Small intestine (tissue), 7 donors: ENCODE measurements around the gene FCN1. TPM values are rescaled to one million over a fixed set of nuclear protein-coding genes. Genes with fewer than 3 reads are reported as not detected.

ENCODE experiments used
- DNase-seq, 2 donors: peaks; one replicate each; pipeline versions ENCODE4 v3.0.0 to v3.0.0-alpha.2; 2013
- FAIRE-seq: peaks from 2 replicates; lab custom pipeline; 2012; peaks lifted over from hg19 to GRCh38; lab: Jason Lieb, UNC
- H3K27ac ChIP-seq, 3 donors: one replicate each; pipeline ENCODE4 v1.5.1; 2013; ENCODE audit warnings: low read length in 2 of 3, mild to moderate bottlenecking in 2 of 3, control low read depth in 1 of 3, inconsistent platforms in 1 of 3, low read depth in 1 of 3, moderate library complexity in 1 of 3
- H3K27me3 ChIP-seq, 3 donors: one replicate each; pipeline ENCODE4 v1.6.1; 2013; ENCODE audit warnings: low read length in 3 of 3, inconsistent platforms in 1 of 3; ENCODE audit not compliant: control insufficient read depth in 3 of 3, insufficient read depth in 3 of 3
- H3K36me3 ChIP-seq, 3 donors: one replicate each; pipeline ENCODE4 v1.6.1; 2013; ENCODE audit warnings: low read length in 3 of 3, inconsistent platforms in 1 of 3, low read depth in 1 of 3, mild to moderate bottlenecking in 1 of 3, moderate library complexity in 1 of 3; ENCODE audit not compliant: control insufficient read depth in 3 of 3, insufficient read depth in 2 of 3
- H3K4me1 ChIP-seq, 3 donors: one replicate each; pipeline ENCODE4 v1.6.1; 2013; ENCODE audit warnings: low read length in 2 of 3, inconsistent platforms in 1 of 3, low read depth in 1 of 3, mild to moderate bottlenecking in 1 of 3, moderate library complexity in 1 of 3; ENCODE audit not compliant: control insufficient read depth in 3 of 3, insufficient read depth in 2 of 3
- H3K4me3 ChIP-seq, 3 donors: one replicate each; pipeline ENCODE4 v1.5.1; 2013; ENCODE audit warnings: low read length in 3 of 3, control low read depth in 1 of 3, inconsistent platforms in 1 of 3, low read depth in 1 of 3, mild to moderate bottlenecking in 1 of 3, moderate library complexity in 1 of 3
- H3K9me3 ChIP-seq, 2 donors: one replicate each; pipeline ENCODE4 v1.6.1; 2013; ENCODE audit warnings: low read depth in 1 of 2, low read length in 1 of 2; ENCODE audit not compliant: control insufficient read depth in 2 of 2, insufficient read depth in 1 of 2
- WGBS, 3 donors: extraction: QIAGEN DNeasy Blood & Tissue Kit; methylation state at CpG; one replicate each; pipeline ENCODE4 v1.1.7; 2013; 5-methylcytosine and 5-hydroxymethylcytosine counted together
- polyA plus RNA-seq, 4 donors: library from polyadenylated mRNA; stranded (reverse) in 3 of 4; unstranded in 1 of 4; fragments of 200-250 nt in 3 of 4; fragments of 120-200 nt in 1 of 4; gene quantifications; one replicate each; pipeline versions ENCODE4 v1.2.1 to v1.2.3, GENCODE V29; 2013
- donor health status: healthy with polysubstance abuse.
- donor health status: control.
- donor health status: control.
- donor health status: Bipolar disorder and iron deficiency.
- donor health status: healthy.

The FCN1 gene
- polyA plus RNA-seq, 4 donors, result 0.94 to 1.1 TPM; not detected in 2

DNA sequence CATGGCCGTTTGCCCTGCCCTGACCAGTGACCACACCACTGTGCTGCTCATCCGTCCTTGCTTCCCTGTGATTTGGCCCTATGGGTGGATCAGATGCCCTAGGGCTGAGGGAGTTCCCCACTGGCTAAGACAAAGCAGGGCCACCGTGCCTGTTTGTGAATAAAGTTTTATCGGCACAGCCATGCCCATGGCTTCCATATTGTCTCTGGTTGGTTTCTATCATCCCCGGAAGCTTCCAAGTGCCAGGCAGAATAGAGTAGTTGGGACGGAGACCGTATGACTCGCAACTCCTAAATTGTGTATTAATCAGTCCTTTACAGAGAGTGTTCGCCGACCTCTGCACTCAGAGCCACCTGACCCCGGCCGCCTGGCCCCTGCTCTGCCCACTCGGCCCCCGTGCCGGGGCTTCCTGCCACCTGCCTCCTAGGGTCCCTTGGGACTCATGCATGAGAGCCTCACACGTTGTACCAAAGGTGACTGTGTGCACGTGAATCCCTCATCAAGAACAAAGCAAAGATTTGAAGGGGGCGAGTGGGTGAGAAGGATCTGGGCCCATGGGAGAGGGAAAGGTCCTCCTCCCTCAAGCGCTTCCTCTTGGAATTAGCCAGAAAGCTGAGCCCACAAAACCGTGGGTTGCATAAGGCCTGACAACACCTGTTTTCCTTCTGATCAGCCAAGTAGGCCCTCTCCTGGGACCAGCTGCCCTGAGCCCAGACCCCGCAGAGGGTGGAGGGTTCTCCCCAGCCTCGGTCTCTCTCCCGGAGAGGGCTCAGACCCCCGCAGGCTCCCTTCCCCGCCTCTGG lies 48.8 kb downstream of the FCN1 start:
- WGBS, 3 donors, result 82 to 83% (median 82%) methylated on average over 25 of the region's 25 CpGs
- no peaks in the 10 kb centered on the region for H3K36me3 ChIP-seq
- no peak for FAIRE-seq
- H3K9me3 ChIP-seq, result no peaks in the 10 kb centered on the region
- no peaks in the 10 kb centered on the region for H3K27me3 ChIP-seq
- H3K4me1 ChIP-seq, result no peaks in the 10 kb centered on the region
- DNase-seq, result no peak
- no peak overlapping the region for H3K27ac ChIP-seq
- H3K4me3 ChIP-seq, result no peak overlapping the region

GRCh38 chr9:134867917-134868750 lies 49.6 kb downstream of the FCN1 start:
- Histone ChIP-seq H3K27me3 (no peaks in the 10 kb centered on the region), H3K9me3 (no peaks in the 10 kb centered on the region), H3K4me3 (no peak overlapping the region), H3K27ac (no peak overlapping the region), H3K36me3 (no peaks in the 10 kb centered on the region), H3K4me1 (no peaks in the 10 kb centered on the region)
- no peak for FAIRE-seq
- 86 to 92% (median 87%) methylated on average over 22 of the region's 22 CpGs for WGBS, 3 donors
- DNase-seq, result no peak

GRCh38 chr9:134864821-134865190 lies 52.9 kb downstream of the FCN1 start:
- DNase-seq, result no peak
- Histone ChIP-seq H3K27me3 (no peaks in the 10 kb centered on the region), H3K4me3 (no peak overlapping the region), H3K9me3 (no peaks in the 10 kb centered on the region), H3K4me1 (no peaks in the 10 kb centered on the region), H3K27ac (no peak overlapping the region), H3K36me3 (no peaks in the 10 kb centered on the region)
- FAIRE-seq, result no peak
- 90 to 91% (median 90%) methylated on average over 13 of the region's 13 CpGs for WGBS, 3 donors

- Histone ChIP-seq H3K4me1 (no peaks in the 10 kb centered on the region), H3K27me3 (no peaks in the 10 kb centered on the region), H3K4me3 (no peak overlapping the region), H3K9me3 (no peaks in the 10 kb centered on the region), H3K36me3 (no peaks in the 10 kb centered on the region), H3K27ac (no peak overlapping the region)
- 78 to 84% (median 82%) methylated on average over 28 of the region's 28 CpGs for WGBS, 3 donors
- DNase-seq (no peak), FAIRE-seq (no peak)
Observed at GRCh38 chr9:134863941-134864820, 53.5 kb downstream of the FCN1 start.

GRCh38 chr9:134863306-134863902 lies 54.3 kb downstream of the FCN1 start:
- Histone ChIP-seq H3K4me3 (no peak overlapping the region), H3K27me3 (no peaks in the 10 kb centered on the region), H3K9me3 (no peaks in the 10 kb centered on the region), H3K4me1 (no peaks in the 10 kb centered on the region), H3K36me3 (no peaks in the 10 kb centered on the region), H3K27ac (no peak overlapping the region)
- DNase-seq (no peak), FAIRE-seq (no peak)
- WGBS, 3 donors, result 79 to 93% (median 80%) methylated on average over 16 of the region's 16 CpGs

DNA sequence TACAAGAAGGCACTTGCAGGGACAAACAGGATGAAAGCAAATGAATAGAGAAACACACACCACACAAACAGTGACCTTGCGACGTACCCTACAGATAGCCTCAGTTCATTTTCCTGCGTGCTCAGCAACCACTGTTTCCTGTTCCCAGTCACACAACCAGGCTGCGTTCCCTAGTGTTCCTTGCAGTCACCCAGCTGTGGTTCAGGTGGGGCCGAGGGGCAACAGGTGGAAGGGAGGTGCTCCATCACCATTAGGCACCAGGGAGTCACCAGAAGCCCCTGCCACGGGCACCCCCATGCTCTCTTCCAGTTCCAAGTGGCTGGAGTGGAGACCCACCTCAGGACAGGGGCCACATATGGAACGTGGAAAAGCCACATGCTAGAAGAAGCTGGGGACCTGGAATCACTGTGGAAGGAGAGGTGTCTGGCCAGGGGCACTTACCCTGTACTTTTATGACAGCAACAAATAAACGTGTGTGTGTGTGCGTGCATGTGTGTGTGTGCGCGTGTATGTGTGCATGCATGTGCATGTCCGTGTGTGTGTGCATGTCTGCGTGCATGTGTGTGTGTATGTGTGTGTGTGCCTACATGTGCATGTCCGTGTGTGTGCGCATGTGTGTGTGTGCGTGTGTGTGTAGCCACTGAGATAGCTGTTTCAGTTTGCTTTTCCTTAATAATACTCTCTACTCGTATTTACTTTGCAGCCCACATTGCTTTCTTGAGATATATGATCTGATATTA lies 55.9 kb downstream of the FCN1 start:
- H3K27me3 ChIP-seq, result no peaks in the 10 kb centered on the region
- H3K4me1 ChIP-seq, result no peaks in the 10 kb centered on the region
- H3K27ac ChIP-seq, result no peak overlapping the region
- DNase-seq (no peak), FAIRE-seq (no peak)
- H3K4me3 ChIP-seq, result no peak overlapping the region
- WGBS, 3 donors, result 78 to 86% (median 85%) methylated on average over 17 of the region's 17 CpGs
- no peaks in the 10 kb centered on the region for H3K36me3 ChIP-seq
- H3K9me3 ChIP-seq, result no peaks in the 10 kb centered on the region

DNA sequence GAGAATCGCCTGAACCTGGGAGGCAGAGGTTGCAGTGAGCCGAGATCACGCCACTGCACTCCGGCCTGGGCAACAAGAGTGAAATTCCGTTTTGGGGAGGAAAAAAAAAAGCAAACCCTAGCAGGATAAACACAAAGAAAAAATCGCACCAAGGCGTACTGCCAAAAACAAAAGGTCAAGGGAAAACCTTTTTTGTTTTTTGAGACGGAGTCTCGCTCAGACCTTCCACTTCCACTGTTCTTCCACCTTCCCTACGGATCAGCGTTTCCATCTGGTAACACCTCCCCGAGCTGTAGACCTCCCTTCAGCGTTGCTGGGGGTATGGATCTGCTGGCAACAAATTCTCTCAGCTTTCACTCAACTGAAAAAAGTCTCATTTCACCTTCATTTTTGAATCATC lies 57.2 kb downstream of the FCN1 start:
- Histone ChIP-seq H3K4me1 (no peaks in the 10 kb centered on the region), H3K36me3 (no peaks in the 10 kb centered on the region), H3K4me3 (no peak overlapping the region), H3K9me3 (no peaks in the 10 kb centered on the region), H3K27ac (no peak overlapping the region), H3K27me3 (no peaks in the 10 kb centered on the region)
- FAIRE-seq (no peak), DNase-seq (no peak)
- 85 to 91% (median 86%) methylated on average over 13 of the region's 13 CpGs for WGBS, 3 donors
